ENCODE measurements around the gene C2orf72. TPM values are rescaled to one million over a fixed set of nuclear protein-coding genes. Genes with fewer than 3 reads are reported as not detected.
"Not testable (repeated sequence)": the region's sequence is repeated elsewhere in the genome, so short reads cannot be mapped to it uniquely, and the experiment has no call there.

C2orf72 gene
- total RNA-seq, 1 donor from 2014 or later: not detected

DNA sequence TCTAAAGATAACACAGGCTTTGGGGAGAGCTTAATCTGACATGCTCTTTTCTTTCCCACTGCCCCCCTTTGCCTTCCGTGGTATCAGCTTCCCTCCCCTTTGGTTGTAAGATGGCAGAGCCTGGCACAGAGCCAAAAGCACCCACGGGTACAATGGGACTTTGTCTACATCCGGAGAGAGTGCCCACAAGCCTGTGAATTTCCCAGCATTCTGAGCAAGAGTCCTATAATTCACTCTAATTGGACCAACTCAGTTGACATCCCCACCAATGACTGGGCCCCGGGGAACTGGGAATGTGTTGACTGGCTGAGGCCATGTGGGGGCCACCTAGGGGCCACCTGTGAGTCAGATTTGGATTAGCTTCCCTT is 20.1 kb upstream of the C2orf72 start:
- POLR2A ChIA-PET: interaction anchor here (0.5 kb wide), 1 partner anchor 412 kb away, joined by 5 read pairs; no protein-coding TSS in a partner anchor
- intact Hi-C loops (cut with micrococcal nuclease): no loop called here
- peaks cover 34% of the 10 kb centered on the region for H3K27me3 Mint-ChIP-seq
- H3K9me3 Mint-ChIP-seq: peaks cover 2% of the 10 kb centered on the region
- no peaks in the 10 kb centered on the region for H3K36me3 Mint-ChIP-seq (ENCODE audit: low read depth)
- TF ChIP-seq, protein P1, sequence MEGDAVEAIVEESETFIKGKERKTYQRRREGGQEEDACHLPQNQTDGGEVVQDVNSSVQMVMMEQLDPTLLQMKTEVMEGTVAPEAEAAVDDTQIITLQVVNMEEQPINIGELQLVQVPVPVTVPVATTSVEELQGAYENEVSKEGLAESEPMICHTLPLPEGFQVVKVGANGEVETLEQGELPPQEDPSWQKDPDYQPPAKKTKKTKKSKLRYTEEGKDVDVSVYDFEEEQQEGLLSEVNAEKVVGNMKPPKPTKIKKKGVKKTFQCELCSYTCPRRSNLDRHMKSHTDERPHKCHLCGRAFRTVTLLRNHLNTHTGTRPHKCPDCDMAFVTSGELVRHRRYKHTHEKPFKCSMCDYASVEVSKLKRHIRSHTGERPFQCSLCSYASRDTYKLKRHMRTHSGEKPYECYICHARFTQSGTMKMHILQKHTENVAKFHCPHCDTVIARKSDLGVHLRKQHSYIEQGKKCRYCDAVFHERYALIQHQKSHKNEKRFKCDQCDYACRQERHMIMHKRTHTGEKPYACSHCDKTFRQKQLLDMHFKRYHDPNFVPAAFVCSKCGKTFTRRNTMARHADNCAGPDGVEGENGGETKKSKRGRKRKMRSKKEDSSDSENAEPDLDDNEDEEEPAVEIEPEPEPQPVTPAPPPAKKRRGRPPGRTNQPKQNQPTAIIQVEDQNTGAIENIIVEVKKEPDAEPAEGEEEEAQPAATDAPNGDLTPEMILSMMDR (IDR thresholded peaks at IDR 0.05): no peak
- H3K4me1 Mint-ChIP-seq: no peaks in the 10 kb centered on the region
- H3K27ac Mint-ChIP-seq: no peak overlapping the region
- CTCF ChIA-PET: no interaction called here
- ATAC-seq (ENCODE audit: low read depth) (no peak), DNase-seq (no peak)
- H3K4me3 Mint-ChIP-seq: no peak overlapping the region

DNA sequence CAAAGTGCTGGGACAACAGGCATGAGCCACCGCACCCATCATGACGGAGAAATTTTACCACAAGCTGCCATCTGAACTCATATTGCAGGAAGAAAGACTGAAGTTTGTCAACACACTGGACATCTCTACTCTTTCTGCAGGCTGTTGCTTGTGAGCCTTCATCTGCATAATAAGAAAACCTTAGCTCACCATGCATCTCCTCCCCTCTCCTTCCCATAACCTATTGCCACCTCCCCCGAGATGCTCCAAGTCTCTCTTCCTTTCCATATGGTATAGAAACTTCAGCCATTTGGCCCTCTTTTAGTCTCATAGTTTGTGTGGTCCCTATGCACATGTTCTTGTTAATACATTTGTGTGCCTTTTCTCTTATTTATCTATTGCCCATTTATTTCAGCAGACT is 19.1 kb upstream of the C2orf72 start:
- TF ChIP-seq, protein P1 (IDR thresholded peaks at IDR 0.05): no peak
- CTCF ChIA-PET: no interaction called here
- Mint-ChIP-seq H3K4me3 (no peak overlapping the region), H3K9me3 (peaks cover 2% of the 10 kb centered on the region), H3K27me3 (peaks cover 34% of the 10 kb centered on the region), H3K27ac (no peak overlapping the region), H3K4me1 (no peaks in the 10 kb centered on the region), H3K36me3 (ENCODE audit: low read depth) (no peaks in the 10 kb centered on the region)
- ATAC-seq (ENCODE audit: low read depth): no peak
- no peak for DNase-seq
- intact Hi-C loops (cut with micrococcal nuclease): no loop called here
- POLR2A ChIA-PET: interaction anchor here (0.7 kb wide), 1 partner anchor 485 kb away, joined by 4 read pairs; no protein-coding TSS in a partner anchor

DNA sequence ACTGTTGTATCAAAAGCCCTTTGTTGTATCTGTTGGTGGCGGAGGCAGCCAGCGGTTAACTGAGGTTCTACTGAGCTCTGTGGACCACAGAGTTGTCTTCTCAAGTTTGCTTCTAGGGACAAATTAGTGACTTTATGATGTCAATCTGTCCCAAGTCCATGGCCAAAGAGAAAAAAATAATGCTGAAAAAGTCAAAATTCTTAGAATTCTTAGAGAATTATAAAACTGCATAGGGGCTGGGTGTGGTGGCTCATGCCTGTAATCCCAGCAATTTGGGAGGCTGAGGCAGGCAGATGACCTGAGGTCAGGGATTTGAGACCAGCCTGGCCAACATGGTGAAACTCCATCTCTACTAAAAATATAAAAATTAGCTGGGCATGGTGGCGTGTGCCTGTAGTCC is 12.3 kb upstream of the C2orf72 start:
- H3K4me1 Mint-ChIP-seq; DNase-seq; intact Hi-C loops (cut with micrococcal nuclease); CTCF ChIA-PET; H3K27ac Mint-ChIP-seq; H3K4me3 Mint-ChIP-seq; H3K36me3 Mint-ChIP-seq (ENCODE audit: low read depth); POLR2A ChIA-PET; H3K9me3 Mint-ChIP-seq; ATAC-seq (ENCODE audit: low read depth): not testable (repeated sequence)
- peaks cover 17% of the 10 kb centered on the region for H3K27me3 Mint-ChIP-seq

DNA sequence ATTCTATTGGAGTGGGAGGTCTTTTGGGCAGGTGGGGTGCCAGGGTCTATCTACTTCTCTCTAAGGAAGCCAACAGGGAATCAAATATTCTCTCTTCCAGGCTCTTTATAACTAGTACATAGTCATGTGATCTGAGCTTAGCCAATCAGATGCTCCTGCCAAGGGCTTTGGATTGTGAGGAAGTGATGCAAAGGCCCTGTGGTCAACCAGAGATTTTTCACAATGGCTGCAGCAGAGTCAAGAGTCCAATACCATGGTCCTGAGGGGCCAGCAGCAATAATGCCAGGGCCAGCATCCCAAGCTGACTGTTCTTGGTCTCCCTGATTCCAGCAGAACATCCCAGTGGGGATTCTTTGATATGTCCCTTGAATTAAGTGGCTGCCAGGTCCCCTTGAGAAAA is 8.4 kb upstream of the C2orf72 start:
- no peak for ATAC-seq (ENCODE audit: low read depth)
- Mint-ChIP-seq H3K4me3 (no peak overlapping the region), H3K27me3 (peaks cover 15% of the 10 kb centered on the region), H3K27ac (no peak overlapping the region), H3K9me3 (no peaks in the 10 kb centered on the region), H3K4me1 (peaks cover 1% of the 10 kb centered on the region), H3K36me3 (ENCODE audit: low read depth) (no peaks in the 10 kb centered on the region)
- intact Hi-C loops (cut with micrococcal nuclease): no loop called here
- no peak for DNase-seq
- POLR2A ChIA-PET: no interaction called here
- CTCF ChIA-PET: no interaction called here
- TF ChIP-seq, protein P1 (IDR thresholded peaks at IDR 0.05): no peak

DNA sequence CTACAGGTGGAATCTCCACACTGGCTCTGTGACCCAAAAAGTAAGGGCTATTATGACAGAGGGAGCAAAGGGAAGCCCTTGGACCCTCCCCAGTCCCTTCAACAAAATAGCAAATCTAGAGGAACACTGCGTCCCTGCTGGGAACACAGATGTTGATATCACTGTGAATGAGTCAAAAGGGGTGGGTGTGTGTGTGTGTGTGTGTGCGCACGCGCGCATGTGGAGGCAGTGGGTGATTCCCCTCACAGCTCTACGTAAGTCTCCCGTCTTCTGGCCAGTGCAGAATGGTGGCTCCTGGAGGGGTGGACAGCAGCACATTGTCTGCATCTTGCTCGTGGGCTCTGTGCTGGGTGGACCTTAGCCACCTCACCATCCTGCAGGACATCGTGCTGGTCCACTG is 7.8 kb upstream of the C2orf72 start:
- Mint-ChIP-seq H3K4me3 (no peak overlapping the region), H3K9me3 (no peaks in the 10 kb centered on the region), H3K27me3 (peaks cover 15% of the 10 kb centered on the region), H3K36me3 (ENCODE audit: low read depth) (no peaks in the 10 kb centered on the region), H3K4me1 (peaks cover 8% of the 10 kb centered on the region), H3K27ac (no peak overlapping the region)
- TF ChIP-seq, protein P1 (IDR thresholded peaks at IDR 0.05): no peak
- POLR2A ChIA-PET: no interaction called here
- CTCF ChIA-PET: no interaction called here
- ATAC-seq (ENCODE audit: low read depth) (no peak), DNase-seq (no peak)
- intact Hi-C loops (cut with micrococcal nuclease): no loop called here

DNA sequence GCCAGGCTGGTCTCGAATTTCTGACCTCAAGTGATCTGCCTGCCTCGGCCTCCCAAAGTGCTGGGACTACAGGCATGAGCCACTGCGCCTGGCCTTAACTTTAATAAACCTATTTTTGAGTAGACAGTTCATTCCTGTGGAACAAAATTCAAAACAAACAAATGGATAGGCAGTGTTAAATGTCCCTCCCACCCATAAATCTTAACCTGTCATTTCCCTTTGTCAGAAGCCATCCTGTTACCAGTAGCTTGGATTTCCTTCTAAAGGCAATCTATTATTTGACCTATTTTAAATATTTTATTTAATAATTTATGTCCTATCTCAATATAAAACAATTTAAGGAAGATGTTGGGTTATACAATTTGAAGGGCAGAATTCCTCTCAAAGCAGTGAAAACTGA is 6.6 kb upstream of the C2orf72 start:
- CTCF ChIA-PET: no interaction called here

More for the DNA sequence above, 6.6 kb upstream of the C2orf72 start:
- TF ChIP-seq, protein P1 (IDR thresholded peaks at IDR 0.05): no peak
- no peaks in the 10 kb centered on the region for H3K9me3 Mint-ChIP-seq
- DNase-seq (no peak), ATAC-seq (ENCODE audit: low read depth) (no peak)
- intact Hi-C loops (cut with micrococcal nuclease): no loop called here
- peaks cover 14% of the 10 kb centered on the region for H3K27me3 Mint-ChIP-seq
- H3K27ac Mint-ChIP-seq: no peak overlapping the region
- peaks cover 11% of the 10 kb centered on the region for H3K4me1 Mint-ChIP-seq
- no peak overlapping the region for H3K4me3 Mint-ChIP-seq
- no peaks in the 10 kb centered on the region for H3K36me3 Mint-ChIP-seq (ENCODE audit: low read depth)
- POLR2A ChIA-PET: no interaction called here

Data from activated B cell treated with CpG ODN at 0.5 μM for 24 hours (primary cell).